Neural progenitor cell (in vitro differentiated cells): Measurements from ENCODE around the gene TFAP2C.

Experiments
- CTCF ChIP-seq: fragments of 200-600 bp; sonication (generic); IDR thresholded peaks from 2 replicates; pipeline ENCODE4 v1.5.1; 2017; ENCODE audit warnings: antibody characterized with exemption, mild to moderate bottlenecking
- EZH2 ChIP-seq: fragments of 200-600 bp; sonication (generic); IDR thresholded peaks from 2 replicates; pipeline ENCODE4 v1.6.1; 2017; ENCODE audit warnings: antibody characterized with exemption, mild to moderate bottlenecking, moderate library complexity
- EZH2phosphoT487 ChIP-seq: fragments of 200-600 bp; sonication (generic); IDR thresholded peaks from 2 replicates; pipeline ENCODE4 v1.6.1; 2017; ENCODE audit warnings: antibody characterized with exemption

GRCh38 chr20:56607061-56607704 is 21.9 kb upstream of the TFAP2C start:
- TF ChIP-seq CTCF (no peak), EZH2phosphoT487 (no peak), EZH2 (no peak)
